Mesenchymal stem cell (in vitro differentiated cells and primary cell): ENCODE results near the gene NAA20.

Source experiments
- DNase-seq: peaks from one replicate; pipeline ENCODE4 v3.0.0-alpha.2; 2013
- H2AFZ ChIP-seq: one replicate; pipeline ENCODE4 v1.6.1; 2013; ENCODE audit warnings: low read depth, mild to moderate bottlenecking, control low read depth, inconsistent platforms, low read length, moderate library complexity
- H2AK5ac ChIP-seq: 2 replicates; pipeline ENCODE4 v1.6.1; 2013; ENCODE audit warnings: low read length, moderate library complexity, mild to moderate bottlenecking, inconsistent platforms; ENCODE audit not compliant: severe bottlenecking
- H2BK120ac ChIP-seq: one replicate; pipeline ENCODE4 v1.6.1; 2013; ENCODE audit warnings: low read depth, mild to moderate bottlenecking, inconsistent platforms, low read length, moderate library complexity
- H2BK12ac ChIP-seq, 2 experiments: one replicate each; pipeline ENCODE4 v1.6.1; 2013; ENCODE audit warnings: inconsistent platforms in 2 of 2, low read length in 2 of 2, mild to moderate bottlenecking in 2 of 2, moderate library complexity in 2 of 2, control low read depth in 1 of 2
- H2BK15ac ChIP-seq: one replicate; pipeline ENCODE4 v1.6.1; 2013; ENCODE audit warnings: mild to moderate bottlenecking, low read depth, inconsistent platforms; ENCODE audit not compliant: poor library complexity, severe bottlenecking
- H2BK5ac ChIP-seq: 2 replicates; pipeline ENCODE4 v1.6.1; 2013; ENCODE audit warnings: low read depth, mild to moderate bottlenecking, low read length, control low read depth, inconsistent platforms; ENCODE audit not compliant: poor library complexity, severe bottlenecking
- H3K14ac ChIP-seq, 2 experiments: one replicate each; pipeline ENCODE4 v1.6.1; 2013; ENCODE audit warnings: inconsistent platforms in 2 of 2, low read length in 2 of 2, control low read depth in 1 of 2, mild to moderate bottlenecking in 1 of 2, moderate library complexity in 1 of 2
- H3K18ac ChIP-seq, 2 experiments: one replicate each; pipeline ENCODE4 v1.6.1; 2013; ENCODE audit warnings: inconsistent platforms in 2 of 2, low read length in 2 of 2, control low read depth in 1 of 2, low read depth in 1 of 2, mild to moderate bottlenecking in 1 of 2
- H3K23ac ChIP-seq, 2 experiments: one replicate each; pipeline ENCODE4 v1.6.1; 2013; ENCODE audit warnings: inconsistent platforms in 2 of 2, low read length in 2 of 2, mild to moderate bottlenecking in 2 of 2, moderate library complexity in 2 of 2, control low read depth in 1 of 2
- H3K27ac ChIP-seq: 2 replicates; pipeline ENCODE4 v1.5.1; 2013; ENCODE audit warnings: mild to moderate bottlenecking, moderate library complexity, low read length, control low read depth, inconsistent platforms; ENCODE audit not compliant: poor library complexity, severe bottlenecking
- H3K27me3 ChIP-seq, 2 experiments: 2 replicates each; pipeline versions ENCODE4 v1.6.1 to v1.7.0; 2013; ENCODE audit warnings: low read length in 2 of 2, mild to moderate bottlenecking in 2 of 2, moderate library complexity in 2 of 2, control low read depth in 1 of 2, inconsistent platforms in 1 of 2; ENCODE audit not compliant: control insufficient read depth in 1 of 2, insufficient read depth in 1 of 2
- H3K36me3 ChIP-seq, 2 experiments: 2 replicates each; pipeline versions ENCODE4 v1.6.1 to v1.7.0; 2013; ENCODE audit warnings: low read length in 2 of 2, control low read depth in 1 of 2, inconsistent platforms in 1 of 2, low read depth in 1 of 2, mild to moderate bottlenecking in 1 of 2; ENCODE audit not compliant: insufficient read depth in 2 of 2, control insufficient read depth in 1 of 2
- H3K4ac ChIP-seq, 2 experiments: one replicate each; pipeline ENCODE4 v1.6.1; 2013; ENCODE audit warnings: inconsistent platforms in 2 of 2, low read length in 2 of 2, mild to moderate bottlenecking in 2 of 2, moderate library complexity in 2 of 2, control low read depth in 1 of 2, low read depth in 1 of 2
- H3K4me1 ChIP-seq: 2 replicates; pipeline ENCODE4 v1.6.1; 2013; ENCODE audit warnings: low read depth, low read length, control low read depth; ENCODE audit not compliant: control insufficient read depth, insufficient read depth
- H3K4me2 ChIP-seq: 2 replicates; pipeline ENCODE4 v1.6.1; 2013; ENCODE audit warnings: low read length, mild to moderate bottlenecking, inconsistent platforms; ENCODE audit not compliant: poor library complexity, severe bottlenecking
- H3K4me3 ChIP-seq, 2 experiments: 2 replicates each; pipeline versions ENCODE4 v1.5.1 to v1.7.0; 2013; ENCODE audit warnings: low read length in 2 of 2, mild to moderate bottlenecking in 2 of 2, control low read depth in 1 of 2, low read depth in 1 of 2; ENCODE audit not compliant: insufficient read depth in 1 of 2
- H3K79me1 ChIP-seq: replicated peaks from 2 replicates; pipeline ENCODE4 v1.6.1; 2013; ENCODE audit warnings: mild to moderate bottlenecking, control low read depth, low read length, inconsistent platforms; ENCODE audit not compliant: poor library complexity, severe bottlenecking
- H3K9ac ChIP-seq: 2 replicates; pipeline ENCODE4 v1.7.0; 2013; ENCODE audit warnings: mild to moderate bottlenecking, low read length, moderate library complexity
- H3K9me3 ChIP-seq: 2 replicates; pipeline ENCODE4 v1.7.0; 2013; ENCODE audit warnings: mild to moderate bottlenecking, low read length; ENCODE audit not compliant: control insufficient read depth
- H4K8ac ChIP-seq: one replicate; pipeline ENCODE4 v1.6.1; 2013; ENCODE audit warnings: inconsistent platforms, mild to moderate bottlenecking, low read length, moderate library complexity
- H4K91ac ChIP-seq: one replicate; pipeline ENCODE4 v1.6.1; 2013; ENCODE audit warnings: mild to moderate bottlenecking, low read length, inconsistent platforms
- WGBS: methylation state at CpG from one replicate; pipeline ENCODE4 v1.1.7; 2013; ENCODE audit warnings: mixed read lengths; 5-methylcytosine and 5-hydroxymethylcytosine counted together

The NAA20 gene

GRCh38 chr20:20012541-20012940 is 4.6 kb upstream of the NAA20 start:
- no peak overlapping the region for H3K9ac ChIP-seq
- no peak overlapping the region for H3K14ac ChIP-seq
- H2BK120ac ChIP-seq = no peak overlapping the region
- H3K4me2 ChIP-seq = no peak overlapping the region
- H2BK12ac ChIP-seq = peak overlapping the region in 1 of 2 experiments; percentile 49
- no peak overlapping the region for H3K4me3 ChIP-seq
- no peaks in the 10 kb centered on the region for H3K36me3 ChIP-seq
- H3K4ac ChIP-seq = no peak overlapping the region
- peaks cover 8% of the 10 kb centered on the region for H3K4me1 ChIP-seq
- H3K27ac ChIP-seq = no peak overlapping the region
- DNase-seq = no peak
- H3K23ac ChIP-seq = no peak overlapping the region
- H3K27me3 ChIP-seq = no peaks in the 10 kb centered on the region
- H2AFZ ChIP-seq = no peak overlapping the region
- no peak overlapping the region for H4K8ac ChIP-seq
- peak overlapping the region; percentile 50 for H4K91ac ChIP-seq
- H3K18ac ChIP-seq = no peak overlapping the region
- H3K9me3 ChIP-seq = no peaks in the 10 kb centered on the region
- 83% methylated on average over 2 of the region's 2 CpGs for WGBS
- H3K79me1 ChIP-seq = no peaks in the 10 kb centered on the region
- H2BK5ac ChIP-seq = no peak overlapping the region
- no peak overlapping the region for H2AK5ac ChIP-seq
- H2BK15ac ChIP-seq = no peak overlapping the region

- no peaks in the 10 kb centered on the region for H3K27me3 ChIP-seq
- peaks cover 17% of the 10 kb centered on the region for H3K4me1 ChIP-seq
- H3K27ac ChIP-seq = no peak overlapping the region
- no peak for DNase-seq
- H2BK120ac ChIP-seq = no peak overlapping the region
- no peak overlapping the region for H2BK15ac ChIP-seq
- H3K36me3 ChIP-seq = peaks cover 0 to 5% of the 10 kb centered on the region in 2 experiments
- 73% methylated on average over 2 of the region's 2 CpGs for WGBS
- no peaks in the 10 kb centered on the region for H3K79me1 ChIP-seq
- no peak overlapping the region for H3K9ac ChIP-seq
- H3K9me3 ChIP-seq = no peaks in the 10 kb centered on the region
- no peak overlapping the region for H2BK5ac ChIP-seq
- H2AFZ ChIP-seq = no peak overlapping the region
- H4K91ac ChIP-seq = no peak overlapping the region
- H2AK5ac ChIP-seq = no peak overlapping the region
- no peak overlapping the region for H3K14ac ChIP-seq
- H3K18ac ChIP-seq = no peak overlapping the region
- H3K4me2 ChIP-seq = no peak overlapping the region
- no peak overlapping the region for H3K23ac ChIP-seq
- no peak overlapping the region for H3K4me3 ChIP-seq
- no peak overlapping the region for H4K8ac ChIP-seq
- no peak overlapping the region for H2BK12ac ChIP-seq
- H3K4ac ChIP-seq = no peak overlapping the region
These were observed 2.5 kb upstream of the NAA20 start for GRCh38 chr20:20014659-20015058.

GRCh38 chr20:20017844-20018185 is 653 bp downstream of the NAA20 start:
- 5% methylated on average over 15 of the region's 17 CpGs for WGBS
- H3K79me1 ChIP-seq = peaks cover 2% of the 10 kb centered on the region
- DNase-seq = no peak
- H3K27me3 ChIP-seq = no peaks in the 10 kb centered on the region
- H2BK12ac ChIP-seq = peak overlapping the region in 1 of 2 experiments; percentile 56
- no peak overlapping the region for H3K27ac ChIP-seq
- no peak overlapping the region for H2AK5ac ChIP-seq
- H2BK5ac ChIP-seq = no peak overlapping the region
- H3K23ac ChIP-seq = no peak overlapping the region
- H4K91ac ChIP-seq = peak overlapping the region; percentile 87
- no peak overlapping the region for H2BK120ac ChIP-seq
- H2AFZ ChIP-seq = peak overlapping the region; percentile 60
- H3K18ac ChIP-seq = peak overlapping the region; percentile 45 to 82
- peak overlapping the region in 1 of 2 experiments; percentile 37 for H3K14ac ChIP-seq
- H3K9ac ChIP-seq = peak overlapping the region; percentile 90
- H4K8ac ChIP-seq = peak overlapping the region; percentile 95
- H2BK15ac ChIP-seq = no peak overlapping the region
- H3K4me2 ChIP-seq = peak overlapping the region; percentile 90
- H3K9me3 ChIP-seq = no peaks in the 10 kb centered on the region
- H3K4ac ChIP-seq = peak overlapping the region; percentile 80 to 84
- peaks cover 7 to 12% of the 10 kb centered on the region in 2 experiments for H3K36me3 ChIP-seq
- peak overlapping the region; percentile 93 to 94 for H3K4me3 ChIP-seq
- H3K4me1 ChIP-seq = peaks cover 11% of the 10 kb centered on the region

- Histone ChIP-seq H3K27me3 (no peaks in the 10 kb centered on the region), H3K9me3 (no peaks in the 10 kb centered on the region), H2AFZ (no peak overlapping the region), H3K4me3 (peak overlapping the region in 1 of 2 experiments; percentile 94), H3K18ac (no peak overlapping the region), H3K27ac (no peak overlapping the region), H2BK15ac (no peak overlapping the region), H3K4me1 (peaks cover 11% of the 10 kb centered on the region), H2BK12ac (no peak overlapping the region), H3K9ac (peak overlapping the region; percentile 90), H2BK5ac (no peak overlapping the region), H4K8ac (no peak overlapping the region), H3K36me3 (peaks cover 10 to 16% of the 10 kb centered on the region in 2 experiments), H3K4ac (no peak overlapping the region), H3K4me2 (peak overlapping the region; percentile 90), H3K14ac (no peak overlapping the region), H4K91ac (no peak overlapping the region), H2AK5ac (no peak overlapping the region), H2BK120ac (no peak overlapping the region), H3K23ac (no peak overlapping the region), H3K79me1 (peaks cover 2% of the 10 kb centered on the region)
- no peak for DNase-seq
- 89% methylated on average over 8 of the region's 8 CpGs for WGBS
These were observed 1.2 kb downstream of the NAA20 start for GRCh38 chr20:20018366-20018765.
